IMR-90 (cell line): ENCODE results near the gene LINC00237. TPM values are rescaled to one million over a fixed set of nuclear protein-coding genes. Genes with fewer than 3 reads are reported as not detected.

ENCODE experiments used
- ATAC-seq: fragments of 200-7000 bp; cut with Tn5 transposase; 2 replicates; pipeline ENCODE4 v1.9.1; 2020; ENCODE audit warnings: low read depth, mild to moderate bottlenecking, moderate library complexity
- BruUV-seq: library from RNA; stranded (reverse); fragments of 400-500 nt; replicated peaks from 2 replicates; lab custom pipeline; 2021; lab: Mats Ljungman, UMichigan
- CTCF ChIA-PET: fragments of 300-600 bp; formaldehyde crosslinking; extraction: SDS; loops from one replicate; lab custom pipeline; 2021; ENCODE audit warnings: antibody characterized with exemption; lab: Yijun Ruan, JAX
- POLR2A ChIA-PET: fragments of 300-600 bp; sonication (Branson Sonifier 250); formaldehyde crosslinking; loops from one replicate; lab custom pipeline; 2022; ENCODE audit warnings: antibody characterized with exemption; ENCODE audit not compliant: unreplicated experiment; lab: Charles Lee
- DNase-seq: peaks from one replicate; pipeline ENCODE4 v3.0.0; 2013
- H2AFZ ChIP-seq: replicated peaks from 2 replicates; pipeline ENCODE3; 2013; ENCODE audit warnings: low read length, mild to moderate bottlenecking; ENCODE audit not compliant: poor library complexity
- H2AK5ac ChIP-seq: 2 replicates; pipeline ENCODE4 v1.6.1; 2013; ENCODE audit warnings: low read depth, low read length, inconsistent platforms
- H2AK9ac ChIP-seq: replicated peaks from 2 replicates; pipeline ENCODE3; 2013; ENCODE audit warnings: mild to moderate bottlenecking, low read depth, low read length, moderate library complexity; ENCODE audit not compliant: poor library complexity
- H2BK120ac ChIP-seq: 2 replicates; pipeline ENCODE4 v1.6.1; 2013; ENCODE audit warnings: low read depth, low read length, inconsistent platforms
- H2BK15ac ChIP-seq: 3 replicates; pipeline ENCODE4 v1.6.1; 2013; ENCODE audit warnings: low read depth, low read length, inconsistent platforms
- H2BK20ac ChIP-seq: 2 replicates; pipeline ENCODE4 v1.6.1; 2013; ENCODE audit warnings: low read depth, mild to moderate bottlenecking, inconsistent platforms, low read length, moderate library complexity
- H2BK5ac ChIP-seq: 2 replicates; pipeline ENCODE4 v1.6.1; 2013; ENCODE audit warnings: mild to moderate bottlenecking, low read depth, low read length, inconsistent platforms; ENCODE audit not compliant: poor library complexity, severe bottlenecking
- H3K14ac ChIP-seq: replicated peaks from 2 replicates; pipeline ENCODE4 v1.6.1; 2013; ENCODE audit warnings: low read depth, low read length, inconsistent platforms
- H3K18ac ChIP-seq: 2 replicates; pipeline ENCODE4 v1.6.1; 2013; ENCODE audit warnings: low read depth, low read length, control low read depth
- H3K23ac ChIP-seq: 2 replicates; pipeline ENCODE4 v1.6.1; 2013; ENCODE audit warnings: low read depth, low read length, inconsistent platforms
- H3K27ac ChIP-seq: 2 replicates; pipeline ENCODE4 v1.5.1; 2013; ENCODE audit warnings: mild to moderate bottlenecking, control low read depth, low read length; ENCODE audit not compliant: insufficient read depth
- H3K27me3 ChIP-seq: 2 replicates; pipeline ENCODE4 v1.6.1; 2013; ENCODE audit warnings: low read length; ENCODE audit not compliant: control insufficient read depth, insufficient read depth
- H3K36me3 ChIP-seq: 2 replicates; pipeline ENCODE4 v1.6.1; 2013; ENCODE audit warnings: low read length, mixed read lengths; ENCODE audit not compliant: control insufficient read depth, insufficient read depth
- H3K4ac ChIP-seq: 2 replicates; pipeline ENCODE4 v1.6.1; 2013; ENCODE audit warnings: low read depth, low read length, inconsistent platforms
- H3K4me1 ChIP-seq: 2 replicates; pipeline ENCODE4 v1.6.1; 2013; ENCODE audit warnings: low read length, mixed read lengths; ENCODE audit not compliant: control insufficient read depth, insufficient read depth
- H3K4me2 ChIP-seq: 2 replicates; pipeline ENCODE4 v1.6.1; 2013; ENCODE audit warnings: low read depth, mild to moderate bottlenecking, control low read depth, low read length, moderate library complexity
- H3K4me3 ChIP-seq: 2 replicates; pipeline ENCODE4 v1.5.1; 2013; ENCODE audit warnings: low read depth, mild to moderate bottlenecking, control low read depth, low read length, moderate library complexity; ENCODE audit not compliant: insufficient read depth
- H3K56ac ChIP-seq: 2 replicates; pipeline ENCODE4 v1.6.1; 2013; ENCODE audit warnings: low read length, inconsistent platforms; ENCODE audit not compliant: insufficient read depth; ENCODE audit errors: extremely low read depth
- H3K79me1 ChIP-seq, 2 experiments: 2 replicates each; pipeline ENCODE4 v1.6.1; 2013; ENCODE audit warnings: low read length in 2 of 2, inconsistent platforms in 1 of 2, low read depth in 1 of 2
- H3K9ac ChIP-seq: 2 replicates; pipeline ENCODE4 v1.6.1; 2013; ENCODE audit warnings: low read depth, low read length, control low read depth
- H3K9me1 ChIP-seq: 2 replicates; pipeline ENCODE4 v1.6.1; 2013; ENCODE audit warnings: low read length, inconsistent platforms; ENCODE audit not compliant: insufficient read depth
- H3K9me3 ChIP-seq: 2 replicates; pipeline ENCODE4 v1.6.1; 2013; ENCODE audit warnings: low read length; ENCODE audit not compliant: control insufficient read depth, insufficient read depth
- H4K20me1 ChIP-seq: 2 replicates; pipeline ENCODE4 v1.6.1; 2013; ENCODE audit warnings: low read length, inconsistent platforms; ENCODE audit not compliant: insufficient read depth
- H4K5ac ChIP-seq: 2 replicates; pipeline ENCODE4 v1.6.1; 2013; ENCODE audit warnings: mild to moderate bottlenecking, low read depth, low read length, control low read depth
- H4K8ac ChIP-seq, 2 experiments: 2 replicates each; pipeline ENCODE4 v1.6.1; 2013; ENCODE audit warnings: low read depth in 2 of 2, low read length in 2 of 2, control low read depth in 1 of 2, inconsistent platforms in 1 of 2
- H4K91ac ChIP-seq: 2 replicates; pipeline ENCODE4 v1.6.1; 2013; ENCODE audit warnings: low read depth, low read length, inconsistent platforms; ENCODE audit not compliant: insufficient read depth
- SMC3 ChIP-seq: fragments of 150-350 bp; IDR thresholded peaks from 2 replicates; pipeline ENCODE4 v1.6.1; 2016; ENCODE audit warnings: low read depth, mild to moderate bottlenecking, antibody characterized with exemption, low read length, moderate library complexity
- WGBS, 2 experiments: methylation state at CpG; one replicate each; pipeline versions ENCODE4 v1.1.5 to v1.1.7; 2013; ENCODE audit warnings: missing lambda C conversion rate in 2 of 2; ENCODE audit not compliant: insufficient read length in 1 of 2; ENCODE audit errors: extremely low coverage in 2 of 2; 5-methylcytosine and 5-hydroxymethylcytosine counted together
- dilution Hi-C: fragments of 300-500 bp; cut with HindIII; formaldehyde crosslinking; loops from one replicate; pipeline ENCODE4 v1.14.3; 2018; ENCODE audit warnings: low sequenced_read_pairs; ENCODE audit not compliant: unreplicated experiment
- in situ Hi-C: fragments of 300-500 bp; cut with MboI; formaldehyde crosslinking; loops from 3 replicates; pipeline ENCODE4 v1.14.3; 2019; ENCODE audit warnings: low sequenced_read_pairs, inconsistent platforms, mixed read lengths
- intact Hi-C: fragments of 100-400 bp; cut with micrococcal nuclease; formaldehyde crosslinking; loops from 2 replicates; pipeline ENCODE4 v1.10.0; 2022
- polyA plus RNA-seq, 3 experiments: library from polyadenylated mRNA; depleted of rRNA; stranded (reverse); fragments of >200 nt; gene quantifications; 2 replicates each; pipeline ENCODE4 v1.2.3, GENCODE V29; 2012; ENCODE audit warnings: low replicate concordance in 1 of 3
- total RNA-seq: library from RNA; depleted of rRNA; stranded (reverse); fragments of >200 nt; gene quantifications from 2 replicates; pipeline ENCODE4 v1.2.3, GENCODE V29; 2012

The LINC00237 gene
- total and polyA plus RNA-seq, 2 of the 4 experiments (the other 2 are of a cell fraction), result not detected

- H3K4me1 ChIP-seq, result no peaks in the 10 kb centered on the region
- no peak overlapping the region for H3K18ac ChIP-seq
- H2BK120ac ChIP-seq, result no peak overlapping the region
- H4K8ac ChIP-seq, result no peak overlapping the region
- no peak overlapping the region for H3K9ac ChIP-seq
- no peak overlapping the region for H3K4ac ChIP-seq
- no peak overlapping the region for H2BK20ac ChIP-seq
- ChIA-PET CTCF (interaction anchor here (1.1 kb wide), 1 partner anchor 98 kb away, joined by 3 read pairs; no protein-coding TSS in a partner anchor), POLR2A (no interaction called here)
- no TSS peak for BruUV-seq
- H3K14ac ChIP-seq, result no peak overlapping the region
- no peak overlapping the region for H3K4me2 ChIP-seq
- no peak overlapping the region for H2AK5ac ChIP-seq
- H3K56ac ChIP-seq, result no peak overlapping the region
- no peak overlapping the region for H3K23ac ChIP-seq
- in situ Hi-C loops (no loop called here), intact Hi-C loops (no loop called here), dilution Hi-C loops (no loop called here)
- H3K27me3 ChIP-seq, result no peaks in the 10 kb centered on the region
- DNase-seq (no peak), ATAC-seq (no peak)
- no peaks in the 10 kb centered on the region for H3K9me3 ChIP-seq
- no peak overlapping the region for H2AFZ ChIP-seq
- no peak overlapping the region for H3K4me3 ChIP-seq
- no peaks in the 10 kb centered on the region for H4K20me1 ChIP-seq
- H2BK15ac ChIP-seq, result no peak overlapping the region
- H2BK5ac ChIP-seq, result no peak overlapping the region
- H2AK9ac ChIP-seq, result no peak overlapping the region
- no peak overlapping the region for H3K27ac ChIP-seq
- no peaks in the 10 kb centered on the region; a peak in 1 of 4 replicates for H3K79me1 ChIP-seq
- H4K91ac ChIP-seq, result no peak overlapping the region
- no CpG with 5 or more reads among the region's 1 CpG for WGBS, 2 experiments
- H3K36me3 ChIP-seq, result peaks cover 13% of the 10 kb centered on the region
- no peak overlapping the region for H4K5ac ChIP-seq
- H3K9me1 ChIP-seq, result peaks cover 5% of the 10 kb centered on the region; the same call in 1 of the 2 replicates
- no peak for TF ChIP-seq SMC3
Measured at GRCh38 chr20:21137078-21137477, 30.9 kb upstream of the LINC00237 start.
